Caki2 (cell line): ENCODE results near the gene CLTCL1. TPM values are rescaled to one million over a fixed set of nuclear protein-coding genes. Genes with fewer than 3 reads are reported as not detected.
"Not testable (repeated sequence)": the region's sequence is repeated elsewhere in the genome, so short reads cannot be mapped to it uniquely, and the experiment has no call there.

Experiments used
- DNase-seq: peaks from one replicate; pipeline ENCODE4 v3.0.0-alpha.2; 2015; ENCODE audit warnings: low read depth
- in situ Hi-C: cut with HindIII; loops from 2 replicates; pipeline ENCODE4 v1.10.0; 2016; ENCODE audit warnings: low sequenced_read_pairs, low pct_unique_long_range_greater_than_20kb, mixed read lengths
- total RNA-seq: library from RNA; depleted of rRNA; stranded (reverse); fragments of >200 nt; shearing (Covaris generic); gene quantifications from 2 replicates; pipeline ENCODE4 v1.2.3, GENCODE V29; 2014; ENCODE audit warnings: low replicate concordance

The CLTCL1 gene
- total RNA-seq, 1 experiment from 2014 or later: 2.9 TPM

GRCh38 chr22:19173047-19174035, 118.2 kb downstream of the CLTCL1 start:
- DNase-seq: no peak
- in situ Hi-C loops: no loop called here

GRCh38 chr22:19172213-19173046, 119.1 kb downstream of the CLTCL1 start:
- DNase-seq: no peak
- in situ Hi-C loops: no loop called here

- in situ Hi-C loops: no loop called here
- DNase-seq: no peak
Observed at GRCh38 chr22:19169947-19170318, 121.6 kb downstream of the CLTCL1 start.

GRCh38 chr22:19169002-19169946, 122.2 kb downstream of the CLTCL1 start:
- in situ Hi-C loops: no loop called here
- no peak for DNase-seq

GRCh38 chr22:19168088-19168890, 123.2 kb downstream of the CLTCL1 start:
- in situ Hi-C loops: no loop called here
- DNase-seq: no peak

- no peak for DNase-seq
- in situ Hi-C loops: no loop called here
Observed at GRCh38 chr22:19167106-19167869, 124.2 kb downstream of the CLTCL1 start.

GRCh38 chr22:19166421-19166820, 125.1 kb downstream of the CLTCL1 start:
- in situ Hi-C loops: no loop called here
- DNase-seq: no peak

GRCh38 chr22:19164425-19164824, 127.1 kb downstream of the CLTCL1 start:
- in situ Hi-C loops: no loop called here
- no peak for DNase-seq

GRCh38 chr22:19158649-19159048, 132.9 kb downstream of the CLTCL1 start:
- DNase-seq, in situ Hi-C loops: not testable (repeated sequence)

GRCh38 chr22:19156109-19156508, 135.4 kb downstream of the CLTCL1 start:
- DNase-seq, in situ Hi-C loops: not testable (repeated sequence)

- DNase-seq: no peak
- in situ Hi-C loops: no loop called here
Observed at GRCh38 chr22:19152942-19153883, 138.3 kb downstream of the CLTCL1 start.

GRCh38 chr22:19151329-19152191, 140.0 kb downstream of the CLTCL1 start:
- DNase-seq: no peak
- in situ Hi-C loops: no loop called here

- in situ Hi-C loops: no loop called here
- no peak for DNase-seq
Observed at GRCh38 chr22:19150482-19151328, 140.8 kb downstream of the CLTCL1 start.

- DNase-seq: no peak
- in situ Hi-C loops: no loop called here
Observed at GRCh38 chr22:19149991-19150390, 141.5 kb downstream of the CLTCL1 start, which contains the start of gene GSC2. Gene GSC2 (minus strand): TSS chr22:19150292. CDS start chr22:19150283, 9 bp downstream.
